CD4-positive, alpha-beta T cell (primary cell): ENCODE results near the gene MAP3K1. TPM values are rescaled to one million over a fixed set of nuclear protein-coding genes. Genes with fewer than 3 reads are reported as not detected.

Experiments used
- ATAC-seq: fragments of 200-7000 bp; cut with Tn5 transposase; one replicate; pipeline ENCODE4 v1.10.0; 2022; ENCODE audit warnings: mild to moderate bottlenecking; ENCODE audit not compliant: poor library complexity
- CTCF ChIA-PET: fragments of 350-600 bp; sonication (Branson Sonifier 250); formaldehyde crosslinking; loops from one replicate; lab custom pipeline; 2021; ENCODE audit warnings: antibody characterized with exemption, inconsistent platforms; lab: Charles Lee
- POLR2A ChIA-PET: fragments of 350-600 bp; sonication (Branson Sonifier 250); formaldehyde crosslinking; loops from one replicate; lab custom pipeline; 2021; ENCODE audit warnings: antibody characterized with exemption, inconsistent platforms; lab: Charles Lee
- DNase-seq, 14 experiments: peaks; one replicate each; pipeline ENCODE4 v3.0.0-alpha.2; 2013 to 2020; ENCODE audit warnings: mixed read lengths in 2 of 14
- H3K27ac ChIP-seq, 2 donors: one replicate each; pipeline versions ENCODE4 v1.5.1 to v1.7.0; 2013; ENCODE audit warnings: low read length in 2 of 2, low read depth in 1 of 2, mild to moderate bottlenecking in 1 of 2
- H3K27me3 ChIP-seq, 2 experiments: 1 replicate in 1 of 2; 2 replicates in 1 of 2; pipeline versions ENCODE4 v1.6.1 to v1.7.0; 2013; ENCODE audit warnings: low read length in 2 of 2, control low read depth in 1 of 2, mild to moderate bottlenecking in 1 of 2, moderate library complexity in 1 of 2; ENCODE audit not compliant: insufficient read depth in 2 of 2, control insufficient read depth in 1 of 2
- H3K36me3 ChIP-seq: one replicate; pipeline ENCODE4 v1.6.1; 2013; ENCODE audit warnings: low read length, control low read depth; ENCODE audit not compliant: insufficient read depth
- H3K4me1 ChIP-seq: one replicate; pipeline ENCODE4 v1.6.1; 2013; ENCODE audit warnings: low read length, control low read depth; ENCODE audit not compliant: insufficient read depth
- H3K4me3 ChIP-seq: one replicate; pipeline ENCODE4 v1.5.1; 2013; ENCODE audit warnings: mild to moderate bottlenecking, low read length, moderate library complexity
- H3K9me3 ChIP-seq, 2 experiments: 1 replicate in 1 of 2; 2 replicates in 1 of 2; pipeline versions ENCODE4 v1.6.1 to v1.7.0; 2013; ENCODE audit warnings: low read length in 2 of 2, mild to moderate bottlenecking in 2 of 2, control low read depth in 1 of 2, moderate library complexity in 1 of 2; ENCODE audit not compliant: control insufficient read depth in 1 of 2, insufficient read depth in 1 of 2
- H3K27ac Mint-ChIP-seq: one replicate; pipeline ENCODE4 v1.8.0; 2020; ENCODE audit warnings: mixed read lengths
- H3K27me3 Mint-ChIP-seq: one replicate; pipeline ENCODE4 v1.8.0; 2021; ENCODE audit warnings: mixed read lengths
- H3K36me3 Mint-ChIP-seq: one replicate; pipeline ENCODE4 v1.8.0; 2021; ENCODE audit warnings: low read depth, mixed read lengths
- H3K4me1 Mint-ChIP-seq: one replicate; pipeline ENCODE4 v1.8.0; 2021; ENCODE audit warnings: low read depth, mixed read lengths
- H3K4me3 Mint-ChIP-seq: one replicate; pipeline ENCODE4 v1.8.0; 2020; ENCODE audit warnings: mild to moderate bottlenecking, mixed read lengths
- H3K9me3 Mint-ChIP-seq: one replicate; pipeline ENCODE4 v1.8.0; 2020; ENCODE audit warnings: mixed read lengths
- CTCF ChIP-seq: fragments of 200-600 bp; IDR thresholded peaks from one replicate; pipeline ENCODE4 v1.8.0; 2022; ENCODE audit warnings: antibody characterized with exemption, mild to moderate bottlenecking
- intact Hi-C, 2 experiments: fragments of 100-400 bp; cut with DNase I in 1 of 2; cut with micrococcal nuclease in 1 of 2; formaldehyde crosslinking; loops; one replicate each; pipeline versions ENCODE4 v1.15.1 to v1.9.0; 2023 to 2025; cut with DNase I, micrococcal nuclease
- total RNA-seq, 174 experiments: library from RNA in 2 of 174; stranded (reverse) in 2 of 174; gene quantifications; one replicate each; pipeline ENCODE4 v1.2.3 and lab custom pipeline; 2021 to 2026

The MAP3K1 gene
- total RNA-seq, 2 experiments from 2014 or later, result 59.4 to 62.5 TPM

DNA sequence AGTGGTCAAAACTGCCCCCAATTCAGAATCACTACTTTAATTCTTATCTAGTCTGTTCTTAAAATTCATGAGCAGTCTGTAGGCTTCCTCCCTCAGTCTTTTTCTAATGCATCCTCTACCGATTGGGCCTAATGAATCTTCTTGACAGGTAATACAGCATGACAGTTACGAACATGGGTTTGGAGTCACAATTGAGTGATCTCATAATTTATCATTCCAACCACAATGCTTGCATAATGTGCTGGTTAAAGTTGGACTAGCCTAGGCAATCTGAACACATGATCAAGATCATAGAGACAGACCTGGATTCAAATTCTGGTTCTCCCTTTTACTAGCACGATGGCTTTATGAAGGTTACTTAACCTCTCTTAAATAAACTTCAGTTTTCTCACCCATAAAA is 61.0 kb downstream of the MAP3K1 start:
- H3K4me1 ChIP-seq, result peaks cover 2% of the 10 kb centered on the region
- H3K4me3 ChIP-seq, result no peak overlapping the region
- CTCF ChIA-PET, result no interaction called here
- Mint-ChIP-seq H3K27ac (peak overlapping the region; percentile 65), H3K4me3 (no peak overlapping the region), H3K9me3 (no peaks in the 10 kb centered on the region), H3K27me3 (no peaks in the 10 kb centered on the region), H3K4me1 (peaks cover 44% of the 10 kb centered on the region), H3K36me3 (peaks cover 98% of the 10 kb centered on the region)
- no peaks in the 10 kb centered on the region for H3K9me3 ChIP-seq
- no peak for ATAC-seq
- H3K27me3 ChIP-seq, result no peaks in the 10 kb centered on the region
- no peak for TF ChIP-seq CTCF
- peaks cover 98% of the 10 kb centered on the region for H3K36me3 ChIP-seq
- H3K27ac ChIP-seq, result no peak overlapping the region
- no peak for DNase-seq
- intact Hi-C loops, result loop anchor here in 1 of 2 experiments (10.0 kb wide), 1 partner anchor 932 kb away; no protein-coding TSS in a partner anchor
- POLR2A ChIA-PET, result no interaction called here

DNA sequence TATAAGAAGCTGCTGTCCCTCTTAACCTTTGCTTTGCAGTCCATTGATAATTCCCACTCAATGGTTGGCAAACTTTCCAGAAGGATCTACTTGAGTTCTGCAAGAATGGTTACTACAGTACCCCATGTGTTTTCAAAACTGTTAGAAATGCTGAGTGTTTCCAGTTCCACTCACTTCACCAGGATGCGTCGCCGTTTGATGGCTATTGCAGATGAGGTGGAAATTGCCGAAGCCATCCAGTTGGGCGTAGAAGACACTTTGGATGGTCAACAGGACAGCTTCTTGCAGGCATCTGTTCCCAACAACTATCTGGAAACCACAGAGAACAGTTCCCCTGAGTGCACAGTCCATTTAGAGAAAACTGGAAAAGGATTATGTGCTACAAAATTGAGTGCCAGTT is 66.2 kb downstream of the MAP3K1 start:
- H3K9me3 Mint-ChIP-seq, result no peaks in the 10 kb centered on the region
- H3K27me3 Mint-ChIP-seq, result no peaks in the 10 kb centered on the region

GRCh38 chr5:56893251-56893951 is 78.1 kb downstream of the MAP3K1 start:
- Histone ChIP-seq H3K9me3 (no peaks in the 10 kb centered on the region), H3K4me3 (no peak overlapping the region), H3K27me3 (no peaks in the 10 kb centered on the region), H3K4me1 (no peaks in the 10 kb centered on the region), H3K27ac (no peak overlapping the region), H3K36me3 (peaks cover 62% of the 10 kb centered on the region)
- intact Hi-C loops, result no loop called here
- peaks cover 86% of the 10 kb centered on the region for H3K36me3 Mint-ChIP-seq
- no peak for ATAC-seq
- CTCF ChIA-PET, result no interaction called here
- H3K27ac Mint-ChIP-seq, result peak overlapping the region; percentile 6
- POLR2A ChIA-PET, result interaction anchor here (0.6 to 1.7 kb wide), 2 partner anchors 16 to 77 kb away, joined by 4 to 5 read pairs; partner anchors contain the start of gene SETD9
- H3K27me3 Mint-ChIP-seq, result no peaks in the 10 kb centered on the region
- no peak overlapping the region for H3K4me3 Mint-ChIP-seq
- no peaks in the 10 kb centered on the region for H3K9me3 Mint-ChIP-seq
- no peak for DNase-seq
- TF ChIP-seq CTCF, result no peak
- H3K4me1 Mint-ChIP-seq, result peaks cover 5% of the 10 kb centered on the region

More for the DNA sequence above, 66.2 kb downstream of the MAP3K1 start:
- no peak overlapping the region for H3K4me3 ChIP-seq
- POLR2A ChIA-PET, result no interaction called here
- DNase-seq, result no peak
- CTCF ChIA-PET, result no interaction called here
- no peaks in the 10 kb centered on the region for H3K4me1 ChIP-seq
- peaks cover 8% of the 10 kb centered on the region for H3K4me1 Mint-ChIP-seq
- intact Hi-C loops, result loop anchor here in 1 of 2 experiments (2.0 kb wide), 1 partner anchor 17 kb away; no protein-coding TSS in a partner anchor
- H3K27me3 ChIP-seq, result no peaks in the 10 kb centered on the region
- peak overlapping the region; percentile 45 for H3K27ac Mint-ChIP-seq
- peaks cover 99% of the 10 kb centered on the region for H3K36me3 Mint-ChIP-seq
- no peaks in the 10 kb centered on the region for H3K9me3 ChIP-seq
- no peak overlapping the region for H3K27ac ChIP-seq
- no peak for ATAC-seq
- H3K4me3 Mint-ChIP-seq, result no peak overlapping the region
- H3K36me3 ChIP-seq, result peaks cover 98% of the 10 kb centered on the region
- no peak for TF ChIP-seq CTCF
